ENCODE measurements around the gene ICE2. TPM values are rescaled to one million over a fixed set of nuclear protein-coding genes. Genes with fewer than 3 reads are reported as not detected.

Gene ICE2
- total and polyA plus RNA-seq, 2 of the 8 experiments (the other 6 are each of a cell fraction or from before 2014, with no cell fraction given) = 40.0 to 87.3 TPM

DNA sequence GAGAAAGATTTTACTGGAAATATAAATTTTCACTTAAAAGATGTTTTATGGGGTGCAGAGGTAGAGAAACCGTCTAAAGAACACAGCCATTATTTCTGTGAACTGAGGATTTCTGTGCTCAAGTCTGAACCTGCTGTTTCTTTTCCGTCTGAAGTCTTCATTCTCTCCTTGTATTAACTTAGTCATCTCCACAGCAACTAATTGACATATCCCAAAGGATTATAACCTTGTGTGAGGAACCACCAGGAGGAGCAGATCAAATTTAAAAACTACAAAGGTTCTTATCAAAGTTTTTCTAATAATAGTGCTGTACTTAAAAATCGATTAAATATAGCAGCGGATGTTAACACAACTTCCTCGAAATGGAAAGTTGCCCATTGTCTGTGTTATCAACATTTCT, 31.1 kb upstream of the ICE2 start (continued):
- no peak for TF ChIP-seq CHD7 (IDR thresholded peaks at IDR 0.05; ENCODE audit: insufficient replicate concordance, low read length)

Measured in H1 (cell line).